ENCODE measurements around the gene TMEFF1.
"Not testable (repeated sequence)": the region's sequence is repeated elsewhere in the genome, so short reads cannot be mapped to it uniquely, and the experiment has no call there.

The TMEFF1 gene

GRCh38 chr9:100498592-100498991 is 25.6 kb downstream of the TMEFF1 start:
- no peak for DNase-seq

GRCh38 chr9:100499460-100499859 is 26.5 kb downstream of the TMEFF1 start:
- DNase-seq, result no peak

GRCh38 chr9:100499866-100500265 is 26.9 kb downstream of the TMEFF1 start:
- no peak for DNase-seq

- DNase-seq, result peak; percentile 54 to 62
Measured at GRCh38 chr9:100505564-100506159, 32.7 kb downstream of the TMEFF1 start.

- DNase-seq, result not testable (repeated sequence)
Measured at GRCh38 chr9:100507350-100507749, 34.4 kb downstream of the TMEFF1 start.

GRCh38 chr9:100511205-100511604 is 38.3 kb downstream of the TMEFF1 start:
- DNase-seq, result no peak

GRCh38 chr9:100515578-100516494 is 42.9 kb downstream of the TMEFF1 start:
- DNase-seq, result peak in 1 of 2 donors; percentile 6

- no peak for DNase-seq
Measured at GRCh38 chr9:100521282-100521681, 48.3 kb downstream of the TMEFF1 start.

GRCh38 chr9:100525563-100525962 is 52.6 kb downstream of the TMEFF1 start:
- DNase-seq, result no peak

GRCh38 chr9:100527180-100527794 is 54.3 kb downstream of the TMEFF1 start:
- not testable (repeated sequence) for DNase-seq

- DNase-seq, result no peak
Measured at GRCh38 chr9:100534401-100534800, 61.5 kb downstream of the TMEFF1 start.

GRCh38 chr9:100540327-100540726 is 67.4 kb downstream of the TMEFF1 start:
- no peak for DNase-seq

- no peak for DNase-seq
Measured at GRCh38 chr9:100549048-100549447, 76.1 kb downstream of the TMEFF1 start.

- DNase-seq, result no peak
Measured at GRCh38 chr9:100554935-100555401, 82.0 kb downstream of the TMEFF1 start.

- no peak for DNase-seq
Measured at GRCh38 chr9:100555471-100555870, 82.5 kb downstream of the TMEFF1 start.

GRCh38 chr9:100557053-100557452 is 84.1 kb downstream of the TMEFF1 start:
- no peak for DNase-seq

GRCh38 chr9:100561256-100561655 is 88.3 kb downstream of the TMEFF1 start:
- no peak for DNase-seq

GRCh38 chr9:100567856-100568255 is 94.9 kb downstream of the TMEFF1 start:
- no peak for DNase-seq

- no peak for DNase-seq
Measured at GRCh38 chr9:100573655-100574260, 100.8 kb downstream of the TMEFF1 start.

GRCh38 chr9:100575006-100575405 is 102.1 kb downstream of the TMEFF1 start:
- no peak for DNase-seq

- DNase-seq, result no peak
Measured at GRCh38 chr9:100575765-100576386, 102.9 kb downstream of the TMEFF1 start.

- DNase-seq, result no peak
Measured at GRCh38 chr9:100577776-100578448, 105.0 kb downstream of the TMEFF1 start, which contains the start of gene CAVIN4. TSS of gene CAVIN4 (plus strand) at chr9:100578079. CDS start at chr9:100578144, 65 bp downstream.

Data from inflammatory macrophage (primary cell).